ENCODE results near the gene GHR. TPM values are rescaled to one million over a fixed set of nuclear protein-coding genes. Genes with fewer than 3 reads are reported as not detected.
"Not testable (repeated sequence)": the region's sequence is repeated elsewhere in the genome, so short reads cannot be mapped to it uniquely, and the experiment has no call there.

GHR gene
- total RNA-seq, 6 donors from 2014 or later = 3.0 to 7.4 (median 4.2) TPM

- no peak for ATAC-seq (ENCODE audit: low FRiP score in 2 of 2)
- no peak for DNase-seq
- no peaks in the 10 kb centered on the region for H3K27me3 ChIP-seq
- H3K4me1 ChIP-seq = no peaks in the 10 kb centered on the region
- H3K9me3 ChIP-seq = no peaks in the 10 kb centered on the region
- H3K27ac ChIP-seq = no peak overlapping the region
- H3K36me3 ChIP-seq = no peaks in the 10 kb centered on the region
- TF ChIP-seq POLR2AphosphoS5 (IDR thresholded peaks at IDR 0.05) (no peak), CTCF (IDR thresholded peaks at IDR 0.05) (no peak)
- H3K4me3 ChIP-seq = no peak overlapping the region
- 91 to 92% methylated on average over 3 of the region's 3 CpGs for WGBS, 2 donors
These were observed 149.1 kb downstream of the GHR start for GRCh38 chr5:42572313-42572712.

- no peak overlapping the region for H3K4me3 ChIP-seq
- no peak overlapping the region for H3K27ac ChIP-seq
- H3K27me3 ChIP-seq = no peaks in the 10 kb centered on the region
- no peaks in the 10 kb centered on the region for H3K36me3 ChIP-seq
- WGBS, 2 donors = 81 to 88% methylated on average over 2 of the region's 2 CpGs
- ATAC-seq (ENCODE audit: low FRiP score in 2 of 2) (no peak), DNase-seq (no peak)
- no peaks in the 10 kb centered on the region for H3K9me3 ChIP-seq
- TF ChIP-seq POLR2A (IDR thresholded peaks at IDR 0.05) (no peak), POLR2AphosphoS5 (IDR thresholded peaks at IDR 0.05) (no peak), EP300 (IDR thresholded peaks at IDR 0.05) (no peak), CTCF (IDR thresholded peaks at IDR 0.05) (no peak)
- H3K4me1 ChIP-seq = no peaks in the 10 kb centered on the region
These were observed 150.1 kb downstream of the GHR start for GRCh38 chr5:42573386-42573785.

GRCh38 chr5:42575914-42576313 is 152.7 kb downstream of the GHR start:
- H3K27me3 ChIP-seq; H3K4me1 ChIP-seq; DNase-seq; ATAC-seq (ENCODE audit: low FRiP score in 2 of 2); H3K27ac ChIP-seq; H3K4me3 ChIP-seq; H3K36me3 ChIP-seq; H3K9me3 ChIP-seq: not testable (repeated sequence)
- 78 to 100% methylated on average over 1 of the region's 1 CpG for WGBS, 2 donors

GRCh38 chr5:42578901-42579300 is 155.7 kb downstream of the GHR start:
- 91 to 97% methylated on average over 1 of the region's 1 CpG for WGBS, 2 donors
- not testable (repeated sequence) for ATAC-seq (ENCODE audit: low FRiP score in 2 of 2); H3K27me3 ChIP-seq; DNase-seq; H3K36me3 ChIP-seq; H3K27ac ChIP-seq; H3K4me1 ChIP-seq; H3K4me3 ChIP-seq; H3K9me3 ChIP-seq

- DNase-seq (no peak), ATAC-seq (ENCODE audit: low FRiP score in 2 of 2) (no peak)
- Histone ChIP-seq H3K27ac (no peak overlapping the region), H3K4me3 (no peak overlapping the region), H3K27me3 (no peaks in the 10 kb centered on the region), H3K9me3 (no peaks in the 10 kb centered on the region), H3K4me1 (peaks cover 0 to 5% (median 0%) of the 10 kb centered on the region in 4 donors), H3K36me3 (no peaks in the 10 kb centered on the region)
- 33 to 43% methylated on average over 1 of the region's 1 CpG for WGBS, 2 donors
- TF ChIP-seq POLR2AphosphoS5 (IDR thresholded peaks at IDR 0.05) = no peak
- TF ChIP-seq EP300 (IDR thresholded peaks at IDR 0.05) = no peak
- TF ChIP-seq CTCF (IDR thresholded peaks at IDR 0.05) = no peak
- no peak for TF ChIP-seq POLR2A (IDR thresholded peaks at IDR 0.05)
These were observed 156.1 kb downstream of the GHR start for GRCh38 chr5:42579320-42579719.

GRCh38 chr5:42581845-42582244 is 158.6 kb downstream of the GHR start:
- Histone ChIP-seq H3K9me3 (no peaks in the 10 kb centered on the region), H3K27me3 (no peaks in the 10 kb centered on the region), H3K27ac (no peak overlapping the region), H3K4me3 (no peak overlapping the region), H3K36me3 (no peaks in the 10 kb centered on the region), H3K4me1 (peaks cover 0 to 5% (median 0%) of the 10 kb centered on the region in 4 donors)
- TF ChIP-seq EP300 (IDR thresholded peaks at IDR 0.05) (no peak), POLR2AphosphoS5 (IDR thresholded peaks at IDR 0.05) (no peak), POLR2A (IDR thresholded peaks at IDR 0.05) (no peak), CTCF (IDR thresholded peaks at IDR 0.05) (no peak)
- WGBS, 2 donors = 89 to 100% methylated on average over 2 to 7 of the region's 7 CpGs
- ATAC-seq (ENCODE audit: low FRiP score in 2 of 2) (peak; percentile 30 to 52), DNase-seq (peak in 1 of 2 donors; percentile 48)
